CD8-positive, alpha-beta T cell (primary cell): ENCODE data around the gene MZT2A. TPM values are rescaled to one million over a fixed set of nuclear protein-coding genes. Genes with fewer than 3 reads are reported as not detected.

Experiments used
- microRNA-seq: library from miRNA; unstranded; fragments of <30 nt; microRNA quantifications from one replicate; pipeline ENCODE4 v1.2.0, GENCODE V29; 2022; ENCODE audit warnings: borderline microRNAs expressed
- total RNA-seq, 46 experiments: library from RNA in 2 of 46; stranded (reverse) in 2 of 46; gene quantifications; one replicate each; pipeline ENCODE4 v1.2.3 and lab custom pipeline; 2021 to 2026

Gene MZT2A
- total RNA-seq, 2 experiments from 2014 or later, result 54.7 to 55.5 TPM

Small RNA genes lying within 50 kb of the gene (microRNA-seq; reads per million reads assigned to microRNA genes)
- gene MIR4784, result not detected

Other genes starting within 250 kb of the MZT2A start
- not detected for gene RAB6D, start 128.2 kb downstream of the MZT2A start, total RNA-seq
- gene TUBA3D, start 16.3 kb downstream of the MZT2A start, total RNA-seq, result not detected
- gene CCDC74A, start 35.5 kb upstream of the MZT2A start, total RNA-seq, result 1 to 10 TPM; 1.3 TPM